Osteoblast (primary cell): Measurements from ENCODE around the gene HES1. TPM values are rescaled to one million over a fixed set of nuclear protein-coding genes. Genes with fewer than 3 reads are reported as not detected.

Experiments used
- DNase-seq: peaks from one replicate; pipeline ENCODE4 v3.0.0; 2011; ENCODE audit warnings: low spot score, mixed read lengths; ENCODE audit not compliant: insufficient read length; ENCODE audit errors: missing footprints
- H2AFZ ChIP-seq: 2 replicates; pipeline ENCODE4 v1.6.0; 2011; ENCODE audit warnings: mild to moderate bottlenecking, low read length
- H3K27ac ChIP-seq: 2 replicates; pipeline ENCODE4 v1.5.1; 2011; ENCODE audit warnings: mild to moderate bottlenecking, low read depth, low read length, moderate library complexity
- H3K27me3 ChIP-seq: 2 replicates; pipeline ENCODE4 v1.6.0; 2012; ENCODE audit warnings: mild to moderate bottlenecking, control low read depth, inconsistent platforms, low read length, moderate library complexity; ENCODE audit not compliant: insufficient read depth
- H3K36me3 ChIP-seq: 2 replicates; pipeline ENCODE4 v1.5.1; 2011; ENCODE audit warnings: mild to moderate bottlenecking, low read length, control low read depth, moderate library complexity; ENCODE audit not compliant: insufficient read depth
- H3K4me1 ChIP-seq: 2 replicates; pipeline ENCODE4 v1.5.1; 2011; ENCODE audit warnings: mild to moderate bottlenecking, low read length, control low read depth, moderate library complexity; ENCODE audit not compliant: insufficient read depth
- H3K4me2 ChIP-seq: 2 replicates; pipeline ENCODE4 v1.6.0; 2011; ENCODE audit warnings: mild to moderate bottlenecking, low read length; ENCODE audit not compliant: insufficient read depth
- H3K4me3 ChIP-seq: fragments of 200-600 bp; sonication (generic); 3 replicates; pipeline ENCODE4 v1.5.1; 2012; ENCODE audit warnings: mild to moderate bottlenecking, low read length, inconsistent platforms; ENCODE audit not compliant: insufficient read depth
- H3K79me2 ChIP-seq: 2 replicates; pipeline ENCODE4 v1.6.0; 2012; ENCODE audit warnings: mild to moderate bottlenecking, low read length, control low read depth, inconsistent platforms; ENCODE audit not compliant: insufficient read depth
- H3K9me3 ChIP-seq: 2 replicates; pipeline ENCODE4 v1.5.1; 2011; ENCODE audit warnings: low read depth, low read length, control low read depth
- H4K20me1 ChIP-seq: 2 replicates; pipeline ENCODE4 v1.6.0; 2012; ENCODE audit warnings: mild to moderate bottlenecking, low read length, control low read depth; ENCODE audit not compliant: insufficient read depth
- CTCF ChIP-seq: IDR thresholded peaks from 2 replicates; pipeline ENCODE4 v1.5.1; 2011; ENCODE audit warnings: mild to moderate bottlenecking, low read depth, low read length, moderate library complexity; ENCODE audit errors: extremely low read depth
- total RNA-seq: library from RNA; depleted of rRNA; stranded (reverse); fragments of >200 nt; gene quantifications from 2 replicates; pipeline ENCODE4 v1.2.3, GENCODE V29; 2012

HES1 gene
- total RNA-seq, 1 donor: 4.7 TPM

GRCh38 chr3:194112120-194113106 is 23.5 kb upstream of the HES1 start:
- Histone ChIP-seq H4K20me1 (no peaks in the 10 kb centered on the region), H3K79me2 (no peaks in the 10 kb centered on the region), H3K27ac (no peak overlapping the region), H3K27me3 (peaks cover 7% of the 10 kb centered on the region), H3K36me3 (no peaks in the 10 kb centered on the region), H3K4me2 (no peak overlapping the region), H3K4me3 (no peak overlapping the region), H2AFZ (no peak overlapping the region), H3K9me3 (no peaks in the 10 kb centered on the region), H3K4me1 (no peaks in the 10 kb centered on the region)
- DNase-seq: no peak
- TF ChIP-seq CTCF: no peak

- Histone ChIP-seq H3K4me3 (no peak overlapping the region), H4K20me1 (no peaks in the 10 kb centered on the region), H3K79me2 (no peaks in the 10 kb centered on the region), H3K4me2 (no peak overlapping the region), H2AFZ (no peak overlapping the region), H3K36me3 (no peaks in the 10 kb centered on the region), H3K9me3 (no peaks in the 10 kb centered on the region), H3K27me3 (peaks cover 11% of the 10 kb centered on the region), H3K4me1 (no peaks in the 10 kb centered on the region), H3K27ac (no peak overlapping the region)
- no peak for TF ChIP-seq CTCF
- DNase-seq: no peak
These were observed 21.8 kb upstream of the HES1 start for GRCh38 chr3:194114123-194114522.

GRCh38 chr3:194117104-194117845 is 18.7 kb upstream of the HES1 start:
- Histone ChIP-seq H3K79me2 (no peaks in the 10 kb centered on the region), H3K9me3 (no peaks in the 10 kb centered on the region)

More at GRCh38 chr3:194117104-194117845, 18.7 kb upstream of the HES1 start:
- no peak overlapping the region for H3K27ac ChIP-seq
- TF ChIP-seq CTCF: no peak
- H3K4me2 ChIP-seq: no peak overlapping the region
- DNase-seq: no peak
- H3K36me3 ChIP-seq: no peaks in the 10 kb centered on the region
- H4K20me1 ChIP-seq: no peaks in the 10 kb centered on the region
- H3K27me3 ChIP-seq: peaks cover 21% of the 10 kb centered on the region
- no peak overlapping the region for H2AFZ ChIP-seq
- no peaks in the 10 kb centered on the region for H3K4me1 ChIP-seq
- no peak overlapping the region for H3K4me3 ChIP-seq
